HG03060 (cell line): ENCODE measurements around the gene UBAP2.

Source experiments
- ATAC-seq: cut with Tn5 transposase; IDR thresholded peaks from one replicate; pipeline ENCODE4 v1.9.1; 2021; ENCODE audit warnings: low read depth, moderate number of reproducible peaks; ENCODE audit not compliant: unreplicated experiment

Gene UBAP2, protein sequence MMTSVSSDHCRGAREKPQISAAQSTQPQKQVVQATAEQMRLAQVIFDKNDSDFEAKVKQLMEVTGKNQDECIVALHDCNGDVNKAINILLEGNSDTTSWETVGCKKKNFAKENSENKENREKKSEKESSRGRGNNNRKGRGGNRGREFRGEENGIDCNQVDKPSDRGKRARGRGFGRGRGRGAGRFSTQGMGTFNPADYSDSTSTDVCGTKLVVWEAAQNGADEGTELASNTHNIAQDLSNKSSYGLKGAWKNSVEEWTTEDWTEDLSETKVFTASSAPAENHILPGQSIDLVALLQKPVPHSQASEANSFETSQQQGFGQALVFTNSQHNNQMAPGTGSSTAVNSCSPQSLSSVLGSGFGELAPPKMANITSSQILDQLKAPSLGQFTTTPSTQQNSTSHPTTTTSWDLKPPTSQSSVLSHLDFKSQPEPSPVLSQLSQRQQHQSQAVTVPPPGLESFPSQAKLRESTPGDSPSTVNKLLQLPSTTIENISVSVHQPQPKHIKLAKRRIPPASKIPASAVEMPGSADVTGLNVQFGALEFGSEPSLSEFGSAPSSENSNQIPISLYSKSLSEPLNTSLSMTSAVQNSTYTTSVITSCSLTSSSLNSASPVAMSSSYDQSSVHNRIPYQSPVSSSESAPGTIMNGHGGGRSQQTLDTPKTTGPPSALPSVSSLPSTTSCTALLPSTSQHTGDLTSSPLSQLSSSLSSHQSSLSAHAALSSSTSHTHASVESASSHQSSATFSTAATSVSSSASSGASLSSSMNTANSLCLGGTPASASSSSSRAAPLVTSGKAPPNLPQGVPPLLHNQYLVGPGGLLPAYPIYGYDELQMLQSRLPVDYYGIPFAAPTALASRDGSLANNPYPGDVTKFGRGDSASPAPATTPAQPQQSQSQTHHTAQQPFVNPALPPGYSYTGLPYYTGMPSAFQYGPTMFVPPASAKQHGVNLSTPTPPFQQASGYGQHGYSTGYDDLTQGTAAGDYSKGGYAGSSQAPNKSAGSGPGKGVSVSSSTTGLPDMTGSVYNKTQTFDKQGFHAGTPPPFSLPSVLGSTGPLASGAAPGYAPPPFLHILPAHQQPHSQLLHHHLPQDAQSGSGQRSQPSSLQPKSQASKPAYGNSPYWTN

DNA sequence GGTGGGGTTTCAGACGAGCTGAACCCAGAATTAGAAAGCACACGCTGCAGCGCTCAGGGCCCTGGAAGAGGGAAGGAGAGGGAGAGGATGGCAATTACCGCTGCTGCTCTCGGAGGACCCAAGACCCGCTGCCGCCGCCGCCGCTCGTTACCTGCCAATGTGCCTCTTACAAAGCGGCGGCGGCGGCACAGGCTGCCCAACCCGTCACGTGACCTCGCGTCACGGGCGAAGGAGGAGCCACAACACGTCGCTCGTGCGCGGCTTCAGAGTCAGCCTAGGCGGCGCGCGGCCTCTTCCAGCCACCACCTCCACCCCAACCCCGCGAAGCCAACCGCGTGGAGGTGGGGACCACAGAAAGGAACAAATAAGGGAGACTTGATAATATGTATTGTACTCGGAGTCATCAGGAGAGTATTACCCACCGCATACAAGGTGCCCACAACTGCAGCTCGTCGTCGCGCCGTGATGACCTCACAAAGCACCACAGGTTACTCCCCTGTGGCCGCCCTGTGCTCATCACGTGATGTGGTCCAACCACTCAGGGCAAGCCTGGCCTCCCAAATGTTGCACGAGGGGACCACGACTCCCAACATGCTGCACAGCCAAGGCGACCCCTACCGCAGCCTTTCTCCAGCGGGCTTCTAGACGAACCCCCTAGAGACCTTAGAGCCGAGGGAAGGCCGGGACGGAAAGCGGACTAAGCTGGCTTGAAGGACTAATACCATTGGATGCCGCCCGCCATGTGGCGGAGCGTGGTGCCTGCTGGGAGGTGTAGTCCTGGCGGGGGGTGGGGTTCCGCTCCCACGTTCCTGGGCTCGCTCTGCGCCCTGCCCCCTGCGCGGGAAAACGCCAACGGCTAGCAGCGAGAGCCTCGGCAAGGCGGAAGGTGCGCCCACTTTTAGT is at the start of gene UBAP2:
UBAP2 (minus strand) TSS at position 161 of the 903 bp plus-strand sequence. CDS start 31,739 bp downstream, outside the sequence.
- ATAC-seq: peak; percentile 66

DNA sequence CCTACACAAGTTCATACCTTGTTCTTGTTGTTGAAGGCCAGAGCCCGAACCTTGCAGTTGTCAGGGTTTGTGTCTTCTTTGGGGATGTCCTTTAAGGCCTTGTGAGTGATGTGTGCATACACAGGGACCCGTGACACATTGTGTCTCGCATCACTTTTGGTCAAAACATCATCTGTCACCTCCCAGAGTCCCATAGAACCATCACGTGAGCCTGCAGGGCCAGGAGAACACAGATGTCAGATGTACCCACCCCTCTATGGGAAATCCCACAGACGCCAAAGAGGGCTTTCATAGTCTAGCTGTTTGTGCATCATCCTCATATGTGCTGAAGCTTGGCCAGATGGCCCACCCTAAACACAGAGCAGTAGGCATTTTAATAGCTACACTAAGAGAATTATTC is 49.6 kb upstream of the UBAP2 start:
- ATAC-seq: peak; percentile 47

DNA sequence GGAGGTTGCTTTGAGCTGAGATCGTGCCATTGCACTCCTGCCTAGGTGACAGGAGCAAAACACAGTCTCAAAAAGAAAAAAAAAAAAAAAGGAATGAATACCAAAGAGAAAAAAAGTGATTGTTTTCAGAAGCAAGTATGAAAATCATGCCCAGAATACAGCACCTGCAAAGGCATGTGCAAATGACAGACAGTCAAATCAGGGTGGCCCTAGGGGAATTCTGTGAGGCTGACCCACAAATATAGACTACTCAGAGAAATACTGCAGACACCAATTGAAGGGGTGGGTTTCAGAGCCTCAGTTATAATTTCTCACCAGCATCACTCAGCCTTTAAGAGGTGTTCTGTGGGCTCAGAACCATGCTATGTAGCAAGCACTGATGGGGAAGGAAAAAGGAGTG is 49.2 kb upstream of the UBAP2 start:
- ATAC-seq: peak; percentile 75

DNA sequence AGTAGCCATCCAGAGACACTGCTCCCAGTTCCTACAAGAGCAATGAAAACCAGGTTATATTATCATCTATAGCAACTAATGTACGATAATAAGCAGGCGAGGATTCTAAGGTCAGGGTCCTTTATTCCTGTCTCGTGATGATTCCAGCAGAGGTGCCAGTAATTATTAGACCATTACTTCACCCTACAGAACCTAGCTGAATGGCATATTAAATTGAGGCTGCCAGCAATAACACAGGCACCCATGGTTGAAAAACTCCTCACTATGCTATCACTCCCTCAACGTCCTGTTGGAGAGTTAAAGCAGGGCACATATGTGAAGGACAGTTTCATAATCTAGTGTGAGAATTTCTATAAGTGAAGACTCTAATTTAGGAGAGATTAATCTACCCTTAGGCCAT is 48.1 kb upstream of the UBAP2 start:
- ATAC-seq: no peak

DNA sequence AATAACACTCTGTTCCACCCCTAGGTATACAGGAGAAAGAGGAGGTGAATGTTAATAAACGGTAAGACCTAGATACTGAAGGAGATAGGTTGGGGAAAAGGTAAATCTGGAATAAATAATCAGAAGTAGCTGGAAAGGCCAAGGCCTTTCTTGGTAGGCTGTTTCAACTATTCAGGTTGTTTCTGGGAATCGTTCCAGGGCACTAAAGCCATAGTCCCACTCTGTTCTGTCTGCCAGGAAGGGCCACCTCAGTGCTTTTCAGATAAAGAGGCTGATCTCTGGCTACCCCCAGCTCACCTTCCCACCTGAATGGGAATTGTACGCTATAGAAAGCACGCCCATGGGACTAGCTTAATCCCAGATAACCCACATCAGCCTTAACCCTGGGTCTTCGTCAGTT is 44.9 kb upstream of the UBAP2 start:
- ATAC-seq: no peak

DNA sequence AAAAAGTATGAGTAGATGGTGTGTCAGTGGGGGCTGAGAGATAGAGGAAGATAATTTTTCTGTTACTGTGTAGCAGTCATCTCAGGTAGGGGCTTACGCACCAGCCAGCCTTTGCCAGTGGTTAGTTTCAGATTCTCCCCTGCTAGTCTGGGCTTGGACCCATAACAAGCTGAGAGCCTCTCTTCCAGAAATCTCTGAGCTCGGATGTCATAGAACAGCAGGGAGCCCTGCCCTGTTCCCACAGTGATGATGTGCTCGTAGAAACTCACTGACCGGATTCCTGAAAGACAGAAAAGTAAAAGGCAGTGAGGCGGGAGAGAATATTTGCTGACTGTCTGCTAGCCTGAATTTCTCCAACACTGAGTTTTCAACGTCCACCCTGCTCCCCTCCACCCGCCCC is 40.6 kb upstream of the UBAP2 start:
- no peak for ATAC-seq

DNA sequence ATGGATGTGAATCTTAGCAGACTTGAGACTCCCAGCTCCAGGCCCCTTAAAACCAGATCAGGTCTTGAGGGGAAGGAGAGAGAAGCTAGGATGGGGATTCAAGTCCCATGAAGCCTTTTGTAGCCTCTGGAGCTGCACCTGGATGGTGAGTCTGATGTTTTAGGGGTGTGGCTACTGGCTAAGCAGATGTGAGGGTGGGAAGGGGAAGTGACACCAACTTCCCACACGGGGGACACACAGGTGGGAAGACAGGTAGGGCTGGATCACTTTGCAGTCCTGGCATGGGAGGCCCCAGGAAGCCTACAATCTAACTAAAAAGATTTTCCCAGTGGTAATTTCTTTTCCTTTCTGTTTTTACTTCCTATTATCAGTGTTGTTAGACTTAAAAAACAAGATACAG is 38.7 kb upstream of the UBAP2 start:
- no peak for ATAC-seq

DNA sequence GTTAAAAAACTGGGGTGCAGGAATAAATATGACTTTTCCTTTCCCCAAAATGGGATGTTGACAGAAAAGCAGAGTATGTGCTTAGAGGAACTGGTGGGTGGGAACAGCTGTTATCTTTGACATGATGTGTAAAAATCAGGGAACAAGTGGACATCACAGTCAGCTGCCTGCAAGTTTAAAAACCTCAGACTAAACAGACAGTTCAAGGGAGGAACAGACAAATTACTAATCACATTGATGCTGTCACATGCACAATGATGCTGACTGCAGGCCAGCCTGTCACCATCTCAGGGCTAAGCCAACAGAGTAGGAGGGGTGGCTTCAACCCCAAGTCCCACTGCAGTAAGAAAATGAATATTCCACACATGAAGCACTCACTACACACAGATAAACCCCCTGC is 38.2 kb upstream of the UBAP2 start:
- ATAC-seq: no peak

DNA sequence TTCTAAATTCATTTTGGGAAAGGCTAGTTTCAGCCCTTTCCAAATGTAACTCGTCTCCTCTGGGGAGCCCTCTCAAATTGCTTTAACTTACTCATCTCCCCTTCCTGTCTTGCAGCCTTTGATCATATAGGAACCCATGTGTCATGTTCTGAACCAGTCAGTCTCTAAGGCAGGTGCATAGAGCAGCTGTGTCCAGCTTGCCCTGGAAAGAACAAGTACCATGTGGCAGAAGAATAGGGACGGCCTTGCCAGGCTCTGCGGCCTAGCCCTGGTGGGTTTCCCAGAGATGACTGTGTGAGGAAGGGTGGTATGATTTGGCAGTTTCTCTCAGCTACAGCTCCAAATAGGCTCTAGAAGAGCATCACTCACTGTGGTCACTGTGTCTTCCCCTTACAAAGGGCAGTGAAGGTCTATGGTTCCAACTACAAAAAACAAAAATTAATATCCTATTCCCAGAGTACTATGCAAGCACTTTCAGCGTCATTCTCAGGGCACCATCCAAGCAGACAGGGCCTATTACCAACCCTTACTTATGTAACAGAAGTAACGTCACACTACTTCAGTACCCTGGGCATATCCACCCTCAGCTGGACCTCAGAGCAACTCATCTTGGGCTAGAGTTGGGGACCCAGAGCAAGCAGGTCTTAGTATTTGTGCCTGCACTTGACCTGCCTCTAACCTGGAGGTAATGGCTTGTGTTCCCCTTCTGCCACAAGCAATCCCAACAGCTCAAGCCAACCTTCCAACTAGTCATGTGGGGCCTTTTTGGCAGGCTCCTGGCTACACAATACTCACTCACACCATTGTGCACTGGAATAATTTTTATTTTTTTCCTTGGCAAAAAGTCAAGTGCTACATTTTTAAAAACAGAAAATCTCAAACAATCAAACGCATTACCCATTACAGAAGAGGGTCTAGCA is 37.2 kb upstream of the UBAP2 start:
- ATAC-seq: no peak

DNA sequence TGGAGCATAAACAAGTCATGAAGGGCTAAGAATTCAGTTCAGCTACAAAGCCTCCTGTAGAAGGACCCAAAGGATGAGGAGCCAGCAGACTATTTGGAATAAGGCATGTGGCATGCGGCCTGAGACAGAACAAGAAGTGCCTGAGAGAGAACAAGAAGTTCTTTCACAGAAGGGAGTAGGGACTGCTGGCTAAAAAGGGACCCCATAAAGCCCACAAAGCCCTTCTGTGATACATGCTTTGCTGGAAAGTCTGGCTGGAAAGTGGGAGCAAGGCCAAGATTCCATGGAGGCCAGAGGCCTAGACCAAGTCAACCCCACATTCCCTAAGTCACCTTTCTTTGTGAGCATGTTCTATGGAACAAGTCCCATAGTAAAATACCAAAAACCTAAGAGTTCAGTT is 35.9 kb upstream of the UBAP2 start:
- no peak for ATAC-seq

DNA sequence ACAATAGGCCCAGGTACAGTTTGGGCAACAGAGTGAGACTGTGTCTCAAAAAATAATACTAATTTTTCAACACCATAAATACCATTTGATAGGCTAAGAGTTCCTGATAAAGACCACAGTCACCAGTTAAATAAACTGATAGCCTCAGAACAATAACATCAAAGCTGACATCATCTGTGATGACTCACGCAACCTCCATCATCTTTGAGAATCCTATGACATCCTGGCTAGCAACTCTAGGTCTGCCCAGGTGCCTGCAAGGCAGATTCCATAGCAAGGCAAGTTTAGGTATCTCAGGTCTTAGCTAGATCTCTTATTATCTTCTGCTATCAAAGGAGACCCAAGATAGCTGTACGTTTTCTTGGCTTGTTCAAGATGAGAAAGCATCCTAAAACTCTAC is 30.5 kb upstream of the UBAP2 start:
- ATAC-seq: no peak

DNA sequence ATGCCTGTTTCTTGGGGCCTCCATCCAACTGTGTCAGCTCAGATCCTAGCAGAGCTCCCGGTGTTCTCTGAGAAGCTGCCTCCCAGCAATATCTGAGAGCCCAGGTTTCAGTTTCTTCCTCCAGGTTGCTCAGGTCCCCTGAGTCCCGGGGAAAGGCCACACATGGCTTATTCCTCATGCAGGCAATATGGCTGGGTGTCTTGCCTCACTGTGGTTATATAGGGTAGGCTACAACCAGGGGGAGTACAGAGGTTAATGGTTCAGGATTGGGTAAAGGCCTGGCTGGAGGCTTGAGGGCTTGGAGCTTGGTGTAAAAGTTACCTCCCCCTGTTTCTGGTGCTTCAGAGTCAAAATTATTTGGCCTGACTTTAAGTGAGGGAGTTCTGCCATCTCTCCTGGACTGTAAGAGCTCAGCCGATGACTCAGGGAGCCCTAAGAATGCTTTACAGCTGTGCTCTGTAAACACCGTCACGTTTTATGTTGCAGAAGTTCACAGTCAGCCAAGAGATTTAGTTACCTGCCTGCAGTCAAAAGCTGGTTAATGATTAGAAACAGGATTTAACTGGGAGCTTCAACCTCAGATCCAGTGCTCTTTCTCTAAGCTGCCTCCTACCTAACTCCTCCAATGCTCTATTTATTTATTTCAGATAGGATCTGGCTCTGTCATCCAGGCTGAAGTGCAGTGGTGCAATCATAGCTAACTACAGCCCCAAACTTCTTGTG is 24.3 kb upstream of the UBAP2 start:
- ATAC-seq: no peak

DNA sequence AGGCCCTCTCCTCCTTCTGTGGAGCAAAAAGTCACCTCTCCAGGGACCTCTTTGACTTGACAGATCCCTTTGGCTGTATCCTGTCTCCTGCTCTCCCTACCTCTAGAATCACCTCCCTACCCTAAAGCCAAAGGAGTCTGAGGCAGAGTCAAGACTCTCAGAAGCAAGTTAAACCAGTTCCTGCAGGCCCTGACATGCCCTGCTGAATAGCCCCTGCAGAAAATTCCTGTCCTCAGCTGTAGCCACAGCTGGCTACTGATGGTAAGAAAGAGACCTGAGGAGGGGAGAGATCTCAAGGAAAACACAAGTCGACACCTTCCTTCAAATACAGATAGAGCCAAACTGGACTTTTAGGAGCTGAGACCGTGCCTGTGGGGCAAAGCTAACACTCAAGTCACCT is 23.7 kb upstream of the UBAP2 start:
- no peak for ATAC-seq

DNA sequence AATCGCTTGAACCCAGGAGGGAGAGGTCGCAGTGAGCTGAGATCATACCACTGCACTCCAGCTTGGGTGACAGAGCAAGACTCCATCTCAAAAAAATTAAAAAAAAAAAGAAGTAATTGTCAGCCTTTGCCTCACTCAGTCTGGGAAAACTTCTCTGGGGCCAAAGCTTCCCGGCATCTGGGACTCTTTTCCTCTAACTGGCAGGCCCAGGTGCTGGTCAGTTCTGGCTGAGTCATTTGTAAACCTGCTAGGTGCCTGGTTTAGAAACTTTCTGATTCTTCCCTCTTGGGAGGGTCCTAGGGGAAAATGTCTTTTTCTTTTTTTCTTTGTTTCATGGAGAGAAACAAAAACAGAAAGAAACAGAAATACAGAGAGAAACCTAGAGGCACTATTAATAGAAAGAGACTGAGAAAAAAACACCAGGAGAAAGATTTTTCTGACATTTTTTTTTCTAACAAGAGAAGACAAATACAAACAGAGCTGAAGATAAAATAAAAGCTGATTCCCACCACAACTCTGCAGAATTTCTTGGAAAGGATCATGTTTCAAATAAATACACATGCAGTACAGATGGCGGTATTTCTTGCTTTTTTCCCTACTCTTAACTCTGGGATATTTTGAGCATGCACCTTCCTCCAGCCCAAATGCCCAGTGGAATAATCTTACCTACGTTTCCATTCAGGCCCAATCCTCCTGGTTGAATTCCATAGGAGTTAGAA is 22.1 kb upstream of the UBAP2 start:
- no peak for ATAC-seq

DNA sequence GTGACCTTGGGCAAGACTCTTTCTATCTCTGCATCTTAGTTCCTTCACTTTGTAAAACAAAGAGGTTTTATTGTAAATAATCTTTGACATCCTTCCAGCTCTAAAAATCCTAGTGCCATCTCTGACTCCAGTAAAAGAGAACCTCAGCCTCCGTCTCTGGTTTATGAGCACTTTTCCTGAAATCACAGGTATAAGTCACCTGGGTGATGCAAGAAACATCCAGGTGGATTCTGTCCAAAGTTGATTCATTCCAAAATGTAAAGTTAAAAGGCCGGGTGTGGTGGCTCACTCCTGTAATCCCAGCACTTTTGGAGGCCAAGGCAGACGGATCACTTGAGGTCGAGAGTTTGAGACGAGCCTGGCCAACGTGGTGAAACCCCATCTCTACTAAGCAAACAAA is 21.1 kb upstream of the UBAP2 start:
- no peak for ATAC-seq

DNA sequence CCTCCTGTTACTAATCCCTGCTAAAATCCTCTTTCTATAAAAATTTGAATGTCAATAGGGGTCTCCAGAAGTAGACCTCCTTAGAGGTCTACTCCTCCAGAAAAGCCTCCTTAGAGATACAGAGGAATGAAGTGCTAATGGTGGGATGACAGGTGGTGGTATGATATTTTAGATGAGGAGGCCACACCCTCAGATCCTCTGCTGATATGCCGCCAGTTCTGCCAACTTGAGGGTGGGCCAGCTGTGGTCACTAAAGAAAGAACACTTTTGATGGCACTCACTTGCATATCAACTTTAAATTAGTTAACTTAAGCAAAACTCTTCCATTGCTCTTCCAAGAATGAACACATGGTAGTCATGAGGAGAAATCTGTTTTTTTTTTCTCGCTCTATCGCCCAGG is 16.9 kb upstream of the UBAP2 start:
- no peak for ATAC-seq

DNA sequence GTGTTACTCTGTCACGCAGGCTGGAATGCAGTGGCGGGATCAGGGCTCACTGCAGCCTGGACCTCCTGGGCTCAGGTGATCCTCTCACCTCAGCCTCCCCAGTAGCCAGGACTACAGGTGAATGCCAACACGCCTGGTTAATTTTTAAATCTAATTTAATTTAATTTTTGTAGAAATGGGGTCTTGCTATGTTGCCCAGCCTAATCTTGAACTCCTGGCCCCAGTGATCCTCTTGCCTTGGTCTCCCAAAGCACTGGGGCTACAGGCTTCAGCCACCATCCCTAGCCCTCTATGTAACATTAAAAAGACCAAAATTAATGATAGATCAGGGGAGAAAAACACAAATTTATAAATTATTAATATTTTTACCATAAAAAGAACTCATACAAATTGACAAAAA is 11.3 kb upstream of the UBAP2 start:
- no peak for ATAC-seq

DNA sequence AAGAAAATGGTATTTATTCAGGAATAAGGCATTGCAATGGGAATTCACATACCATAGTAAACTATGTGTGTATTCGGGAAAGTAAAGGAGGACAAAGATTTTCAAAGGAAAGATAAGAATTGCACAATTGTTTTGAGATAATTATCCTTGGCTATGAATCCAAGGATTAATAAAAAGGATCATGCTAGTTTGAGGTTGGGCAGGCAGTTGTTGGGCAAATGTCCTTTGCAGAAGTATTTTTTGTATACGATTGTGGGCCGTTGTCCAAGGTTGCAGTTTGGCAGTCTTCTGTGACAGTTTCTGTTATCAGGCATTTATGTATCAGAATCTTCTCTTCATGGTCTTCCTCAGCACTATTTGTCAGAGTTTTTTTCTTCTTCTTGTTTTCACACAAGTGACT is 10.6 kb upstream of the UBAP2 start:
- no peak for ATAC-seq
